Activated CD8-positive, alpha-beta memory T cell treated with anti-CD3 and anti-CD28 coated beads for 36 hours (primary cell): Measurements from ENCODE around the gene NRIP3. TPM values are rescaled to one million over a fixed set of nuclear protein-coding genes. Genes with fewer than 3 reads are reported as not detected.
"Not testable (repeated sequence)": the region's sequence is repeated elsewhere in the genome, so short reads cannot be mapped to it uniquely, and the experiment has no call there.

Experiments used
- CTCF ChIA-PET: fragments of 350-600 bp; sonication (Branson Sonifier 250); formaldehyde crosslinking; loops from one replicate; lab custom pipeline; 2021; ENCODE audit warnings: antibody characterized with exemption; lab: Charles Lee
- POLR2A ChIA-PET: fragments of 350-600 bp; sonication (Branson Sonifier 250); formaldehyde crosslinking; loops from one replicate; lab custom pipeline; 2021; ENCODE audit warnings: antibody characterized with exemption; lab: Charles Lee
- total RNA-seq, 2 experiments: library from RNA; stranded (reverse); gene quantifications; one replicate each; pipeline ENCODE4 v1.2.3, GENCODE V29; 2021

NRIP3 gene
- total RNA-seq, 2 experiments from 2014 or later = 1.3 TPM

GRCh38 chr11:8987446-8987845 is 16.4 kb downstream of the NRIP3 start:
- CTCF ChIA-PET = interaction anchor here (0.9 kb wide), 1 partner anchor 28 kb away, joined by 3 read pairs; no protein-coding TSS in a partner anchor
- POLR2A ChIA-PET = no interaction called here

DNA sequence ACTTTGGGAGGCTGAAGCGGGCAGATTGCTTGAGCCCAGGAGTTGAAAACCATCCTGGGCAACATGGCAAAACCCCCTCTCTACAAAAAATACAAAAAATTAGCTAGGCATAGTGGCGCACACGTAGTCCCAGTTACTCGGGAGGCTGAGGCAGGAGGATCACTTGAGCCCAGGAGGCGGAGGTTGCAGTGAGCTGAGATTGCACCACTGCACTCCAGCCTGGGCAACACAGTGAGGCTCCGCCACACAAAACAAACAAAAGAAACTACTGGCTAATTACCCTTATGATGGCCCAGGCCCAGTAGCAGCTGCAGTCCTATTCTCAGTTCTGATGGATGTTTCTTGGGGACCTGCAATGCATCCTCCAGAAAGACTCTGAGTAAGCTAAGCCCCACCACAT is 17.0 kb downstream of the NRIP3 start:
- POLR2A ChIA-PET, CTCF ChIA-PET: not testable (repeated sequence)

- POLR2A ChIA-PET = no interaction called here
- CTCF ChIA-PET = interaction anchor here (0.7 kb wide), 1 partner anchor 40 kb away, joined by 4 read pairs; no protein-coding TSS in a partner anchor
Measured at GRCh38 chr11:8985462-8985861, 18.3 kb downstream of the NRIP3 start.

GRCh38 chr11:8983552-8983951 is 20.2 kb downstream of the NRIP3 start:
- POLR2A ChIA-PET = no interaction called here
- CTCF ChIA-PET = interaction anchor here (0.7 kb wide), 1 partner anchor 17 kb away, joined by 3 read pairs; no protein-coding TSS in a partner anchor

DNA sequence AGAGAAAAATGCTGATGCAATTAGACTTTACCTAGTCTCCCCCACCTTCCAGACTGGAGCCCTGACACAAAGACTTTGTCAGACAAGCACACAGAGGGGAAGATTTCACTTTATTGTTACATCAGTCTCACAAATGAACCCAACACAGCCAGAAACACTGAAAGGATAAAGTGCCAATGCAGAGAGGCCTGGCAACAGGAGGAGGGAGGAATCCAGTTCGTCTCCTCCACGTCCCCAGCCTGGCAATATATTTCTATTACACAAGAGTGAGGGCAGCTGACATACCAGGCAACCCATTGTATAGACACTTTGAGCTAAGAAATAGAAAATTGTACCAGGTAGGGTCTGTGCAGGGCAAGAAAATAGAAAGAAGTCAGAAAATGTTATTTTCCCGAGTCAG is 23.3 kb downstream of the NRIP3 start:
- ChIA-PET CTCF (no interaction called here), POLR2A (no interaction called here)

DNA sequence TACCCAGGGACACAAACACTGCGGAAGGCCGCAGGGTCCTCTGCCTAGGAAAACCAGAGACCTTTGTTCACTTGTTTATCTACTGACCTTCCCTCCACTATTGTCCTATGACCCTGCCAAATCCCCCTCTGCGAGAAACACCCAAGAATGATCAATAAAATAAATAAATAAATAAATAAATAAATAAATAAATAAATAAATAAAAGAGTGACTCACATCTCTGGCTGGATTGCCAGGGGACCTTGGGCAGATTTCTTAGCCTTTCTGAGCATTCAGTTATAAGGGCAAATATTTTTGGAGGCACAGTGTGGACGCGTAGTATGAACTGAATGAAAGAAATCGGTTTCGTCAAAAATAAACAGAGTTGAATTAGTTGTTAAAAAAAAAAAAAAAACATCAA is 24.4 kb downstream of the NRIP3 start:
- POLR2A ChIA-PET, CTCF ChIA-PET: not testable (repeated sequence)

GRCh38 chr11:8973121-8973520 is 30.7 kb downstream of the NRIP3 start:
- POLR2A ChIA-PET = no interaction called here
- CTCF ChIA-PET = no interaction called here

DNA sequence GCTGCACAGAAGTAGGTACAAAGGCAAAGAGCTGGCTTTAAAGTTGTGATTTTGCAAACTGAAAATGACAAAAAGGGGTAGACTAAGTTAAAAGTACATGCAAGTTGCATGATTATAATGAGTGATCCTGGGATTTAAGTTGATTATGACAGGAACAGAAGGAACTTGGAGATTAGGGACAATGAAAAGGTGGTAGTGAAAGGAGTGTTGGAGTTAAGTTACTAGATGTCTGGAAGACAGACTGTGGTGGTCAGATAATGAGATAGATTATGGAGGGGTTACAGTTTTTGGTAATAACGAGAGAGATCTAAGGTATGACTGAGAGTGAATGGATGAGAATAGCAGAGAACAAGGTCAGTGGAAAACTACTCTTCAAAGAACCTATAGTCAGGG is 31.9 kb downstream of the NRIP3 start:
- CTCF ChIA-PET = interaction anchor here (0.6 kb wide), 1 partner anchor 60 kb away, joined by 3 read pairs; no protein-coding TSS in a partner anchor
- POLR2A ChIA-PET = no interaction called here

DNA sequence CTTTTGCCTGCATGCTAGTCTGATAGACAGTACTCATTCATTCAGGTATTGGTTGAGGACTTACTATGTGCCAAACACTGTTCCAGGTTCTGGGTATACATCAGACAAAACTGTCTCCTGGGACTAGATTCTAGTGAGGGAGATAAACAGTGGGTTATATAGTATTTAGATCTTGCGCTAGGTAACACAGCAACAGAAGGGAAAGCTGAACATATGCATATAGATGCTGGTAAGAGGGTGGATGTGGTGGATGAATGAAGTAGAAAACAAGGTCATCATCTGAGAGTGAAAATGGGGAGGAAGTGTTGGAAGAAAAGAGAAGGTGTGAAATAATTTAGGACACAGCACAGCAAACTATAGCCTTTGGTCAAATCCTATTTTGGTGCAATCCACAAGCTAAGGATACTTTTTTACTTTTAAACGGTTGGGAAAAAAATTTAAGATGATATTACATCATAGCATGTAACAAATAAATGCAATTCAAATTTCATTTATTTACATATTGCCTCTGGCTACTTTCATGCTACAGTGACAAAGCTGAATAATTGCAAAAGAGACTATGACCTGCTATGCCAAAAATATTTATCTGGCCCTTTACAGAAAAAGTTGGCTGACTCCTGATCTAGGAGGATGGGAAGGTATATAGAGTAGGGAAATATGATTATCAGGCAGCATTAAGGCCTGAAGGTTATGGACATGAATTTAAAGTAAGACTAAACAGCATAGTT is 32.4 kb downstream of the NRIP3 start:
- POLR2A ChIA-PET = no interaction called here
- CTCF ChIA-PET = no interaction called here

DNA sequence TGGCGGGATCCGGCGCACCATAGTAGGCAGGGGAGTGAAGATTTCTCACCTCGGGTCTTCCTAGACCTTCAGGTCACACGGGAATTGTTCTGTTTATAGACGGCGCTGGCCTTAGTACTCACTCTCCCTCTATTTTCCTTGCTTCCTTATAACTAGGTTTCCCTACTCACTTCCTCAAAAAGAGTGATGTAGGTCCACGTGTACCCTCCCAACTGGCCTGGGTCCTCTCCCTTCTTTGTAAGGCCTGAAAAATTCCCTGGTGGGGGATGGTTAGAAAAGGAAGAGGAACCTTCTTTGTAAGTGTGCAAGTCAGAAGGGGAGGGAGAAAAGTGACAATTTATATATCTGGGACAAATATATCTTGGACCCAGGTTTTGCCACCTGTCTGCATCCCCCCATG is 36.6 kb downstream of the NRIP3 start:
- CTCF ChIA-PET = no interaction called here
- POLR2A ChIA-PET = no interaction called here

DNA sequence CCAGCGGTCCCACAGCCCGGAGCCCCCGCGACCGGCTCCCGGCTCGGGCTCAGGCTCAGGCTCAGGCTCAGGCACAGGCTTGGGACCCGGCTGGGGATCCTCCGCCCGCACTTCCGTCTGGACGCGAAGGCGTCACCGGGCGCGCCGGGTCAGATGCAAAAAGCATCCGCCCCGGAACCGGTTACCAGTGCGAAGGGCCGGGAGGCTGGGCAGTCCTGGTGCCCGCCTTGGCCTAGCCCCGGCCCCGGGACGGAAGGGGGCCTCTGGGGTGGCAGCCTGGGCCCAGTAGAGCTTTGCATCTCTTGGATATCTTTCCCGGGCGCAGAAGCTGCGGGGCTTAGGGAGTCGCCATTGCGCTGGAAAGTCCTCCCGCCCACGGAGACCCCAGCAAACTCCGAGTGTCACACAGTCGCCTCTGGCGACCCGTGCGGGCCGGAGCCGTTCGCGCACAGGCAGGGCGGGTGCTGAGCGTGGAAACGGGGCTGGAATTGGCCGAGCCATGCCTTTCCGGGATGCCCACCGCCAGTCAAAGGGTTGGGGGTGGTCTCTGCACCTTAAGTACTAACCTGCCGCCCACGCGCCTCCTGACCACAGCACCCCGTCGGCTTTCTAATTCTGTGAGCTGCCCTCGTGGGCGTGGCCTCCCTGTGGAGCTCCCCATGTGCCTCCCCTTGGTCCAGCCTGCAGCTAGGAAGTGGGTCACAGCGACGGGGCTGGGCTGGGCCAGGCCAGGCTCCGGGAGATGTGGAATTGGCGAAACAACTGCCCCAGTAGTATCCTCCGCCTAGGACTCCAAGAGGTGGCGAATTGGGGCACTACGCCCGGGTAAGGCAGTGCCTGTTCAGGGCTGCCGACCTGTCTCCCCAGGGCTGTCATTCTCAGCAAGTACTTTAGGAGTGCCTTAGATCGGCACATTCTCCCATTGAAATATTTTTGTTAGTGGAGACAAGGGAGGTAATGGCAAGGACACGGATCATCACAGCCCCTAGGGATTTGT is 39.2 kb downstream of the NRIP3 start, which contains the start of gene TMEM9B:
Gene TMEM9B, minus strand, starts transcription at position 119 of the 997 bp plus-strand sequence. CDS start 129 bp downstream, outside the sequence.
- CTCF ChIA-PET = interaction anchor here (0.5 to 1.7 kb wide), 5 partner anchors 11 to 1969 kb away, joined by 4 to 6 read pairs (median 4); partner anchors contain the start of gene AKIP1
- POLR2A ChIA-PET = interaction anchor here (0.7 to 2.1 kb wide), 6 partner anchors 39 to 283 kb away, joined by 3 to 16 read pairs (median 3); partner anchors contain the start of genes AKIP1 and NRIP3

GRCh38 chr11:8963569-8964323 is 40.1 kb downstream of the NRIP3 start:
- CTCF ChIA-PET = interaction anchor here (1.0 to 1.7 kb wide), 4 partner anchors 10 to 53 kb away, joined by 4 to 6 read pairs (median 4); partner anchors contain the start of gene AKIP1
- POLR2A ChIA-PET = interaction anchor here (0.7 to 2.1 kb wide), 7 partner anchors 40 to 610 kb away, joined by 3 to 16 read pairs (median 3); partner anchors contain the start of genes AKIP1, NRIP3 and WEE1

GRCh38 chr11:8962841-8963240 is 41.0 kb downstream of the NRIP3 start:
- CTCF ChIA-PET = no interaction called here
- POLR2A ChIA-PET = interaction anchor here (0.6 to 1.2 kb wide), 2 partner anchors 51 to 279 kb away, joined by 3 to 6 read pairs; no protein-coding TSS in a partner anchor

GRCh38 chr11:8961401-8961800 is 42.4 kb downstream of the NRIP3 start:
- POLR2A ChIA-PET = interaction anchor here (0.6 kb wide), 1 partner anchor 49 kb away, joined by 3 read pairs; no protein-coding TSS in a partner anchor

DNA sequence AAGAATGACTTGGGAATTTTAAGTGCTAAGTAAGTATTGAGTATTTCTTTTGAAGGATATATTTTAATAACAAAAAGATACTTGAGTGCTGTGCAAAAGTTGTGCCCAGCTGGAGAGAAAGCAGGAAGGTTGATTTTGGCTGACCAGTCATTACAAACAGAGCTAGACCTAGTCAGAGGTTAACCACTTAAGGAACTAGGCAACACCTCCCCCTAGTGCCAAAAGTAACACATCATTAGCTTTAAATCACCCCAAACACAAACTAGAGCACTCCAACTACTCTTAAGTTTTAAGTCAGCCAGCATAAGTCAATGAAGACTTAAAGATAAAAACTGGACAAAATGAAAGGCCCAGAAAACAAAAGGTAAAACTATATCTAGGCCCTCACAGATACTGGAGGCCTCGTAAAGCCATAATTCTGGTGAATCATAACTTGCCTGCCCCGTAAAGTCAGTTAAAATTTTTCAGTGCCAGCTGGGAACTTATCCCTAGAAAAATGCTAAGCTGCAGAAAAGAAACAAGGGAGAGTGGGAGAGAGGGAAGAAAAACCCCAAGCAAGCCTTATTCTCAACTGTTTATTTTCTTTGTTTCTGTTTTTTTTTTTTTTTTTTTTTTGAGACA is 44.1 kb downstream of the NRIP3 start:
- ChIA-PET POLR2A (interaction anchor here (1.0 kb wide), 1 partner anchor 271 kb away, joined by 4 read pairs; no protein-coding TSS in a partner anchor), CTCF (interaction anchor here (0.6 to 2.6 kb wide), 10 partner anchors 24 to 500 kb away, joined by 3 to 14 read pairs (median 4); partner anchors contain the start of gene AKIP1)

More at GRCh38 chr11:8961401-8961800, 42.4 kb downstream of the NRIP3 start:
- CTCF ChIA-PET = no interaction called here

DNA sequence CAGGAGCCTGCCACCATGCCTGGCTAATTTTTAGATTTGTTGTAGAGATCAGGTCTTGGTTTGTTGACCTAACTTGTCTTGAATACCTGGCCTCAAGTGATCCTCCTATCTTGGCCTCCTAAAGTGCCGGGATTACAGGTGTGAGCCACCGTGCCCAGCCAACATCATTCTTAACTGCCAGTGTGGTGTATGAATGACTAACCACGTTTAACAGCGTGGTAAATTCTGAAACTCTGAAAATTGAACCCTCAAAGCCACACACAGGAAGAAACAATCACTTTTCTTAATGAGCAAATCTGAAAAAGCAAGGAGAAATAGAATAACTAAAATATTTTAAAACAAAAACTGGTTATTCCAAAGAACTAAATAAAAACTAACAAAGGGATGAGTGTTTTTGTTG is 46.9 kb downstream of the NRIP3 start:
- ChIA-PET POLR2A (no interaction called here), CTCF (interaction anchor here (0.9 kb wide), 1 partner anchor 198 kb away, joined by 3 read pairs; no protein-coding TSS in a partner anchor)

DNA sequence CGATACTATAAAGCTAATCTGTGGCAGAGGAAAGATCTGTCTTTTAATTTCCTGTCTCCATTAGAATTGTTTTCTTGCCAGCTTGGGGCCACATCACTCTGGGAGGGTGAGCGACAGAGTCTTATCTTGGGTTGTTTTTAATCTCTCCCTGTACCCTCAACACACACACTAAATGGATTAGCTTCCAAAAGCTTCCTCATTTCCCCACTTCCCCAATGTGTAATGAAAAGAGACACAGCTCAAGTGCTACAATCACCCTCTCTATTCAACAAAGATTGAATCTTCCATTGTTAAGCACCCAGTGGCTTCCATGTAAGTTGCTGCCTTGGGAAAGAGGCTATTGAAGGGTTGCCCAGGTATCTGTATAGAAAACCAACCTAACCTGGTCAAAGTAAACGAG is 54.9 kb downstream of the NRIP3 start:
- CTCF ChIA-PET = no interaction called here

More for the DNA sequence above, 54.9 kb downstream of the NRIP3 start:
- POLR2A ChIA-PET = no interaction called here
